Activated T-cell treated with anti-CD3 and anti-CD28 coated beads for 1 hour (primary cell): ENCODE data around the gene XRN2.
"Not testable (repeated sequence)": the region's sequence is repeated elsewhere in the genome, so short reads cannot be mapped to it uniquely, and the experiment has no call there.

Source experiments
- DNase-seq: peaks from one replicate; pipeline ENCODE4 v3.0.0-alpha.2; 2020; ENCODE audit warnings: low read depth

The XRN2 gene

GRCh38 chr20:21389368-21389767 is 86.2 kb downstream of the XRN2 start:
- DNase-seq, result no peak

- no peak for DNase-seq
These were observed 87.6 kb downstream of the XRN2 start for GRCh38 chr20:21390768-21391167.

GRCh38 chr20:21391185-21391971 is 88.2 kb downstream of the XRN2 start:
- DNase-seq, result no peak

- DNase-seq, result no peak
These were observed 88.8 kb downstream of the XRN2 start for GRCh38 chr20:21391972-21392352.

GRCh38 chr20:21393166-21393565 is 90.0 kb downstream of the XRN2 start:
- DNase-seq, result no peak

GRCh38 chr20:21393816-21394519 is 90.8 kb downstream of the XRN2 start:
- no peak for DNase-seq

- no peak for DNase-seq
These were observed 91.4 kb downstream of the XRN2 start for GRCh38 chr20:21394551-21394950.

- no peak for DNase-seq
These were observed 92.0 kb downstream of the XRN2 start for GRCh38 chr20:21395051-21395665.

- DNase-seq, result peak; percentile 32
These were observed 92.8 kb downstream of the XRN2 start for GRCh38 chr20:21395666-21396598.

- no peak for DNase-seq
These were observed 93.6 kb downstream of the XRN2 start for GRCh38 chr20:21396599-21397340.

GRCh38 chr20:21397341-21398108 is 94.4 kb downstream of the XRN2 start, which contains the start of gene NKX2-4:
Gene NKX2-4 (minus strand): TSS chr20:21397526. CDS start chr20:21397399, 127 bp downstream.
- no peak for DNase-seq

- DNase-seq, result no peak
These were observed 95.2 kb downstream of the XRN2 start for GRCh38 chr20:21398109-21399004.

- no peak for DNase-seq
These were observed 95.9 kb downstream of the XRN2 start for GRCh38 chr20:21399005-21399475.

- DNase-seq, result no peak
These were observed 108.6 kb downstream of the XRN2 start for GRCh38 chr20:21411725-21412124.

- DNase-seq, result not testable (repeated sequence)
These were observed 110.9 kb downstream of the XRN2 start for GRCh38 chr20:21413996-21414395.

- not testable (repeated sequence) for DNase-seq
These were observed 116.0 kb downstream of the XRN2 start for GRCh38 chr20:21419147-21419546.

- no peak for DNase-seq
These were observed 118.6 kb downstream of the XRN2 start for GRCh38 chr20:21421601-21422236.

GRCh38 chr20:21423712-21424111 is 120.6 kb downstream of the XRN2 start:
- DNase-seq, result not testable (repeated sequence)

GRCh38 chr20:21424846-21425245 is 121.7 kb downstream of the XRN2 start:
- DNase-seq, result no peak
